B cell (primary cell): ENCODE measurements around the gene NELFA. TPM values are rescaled to one million over a fixed set of nuclear protein-coding genes. Genes with fewer than 3 reads are reported as not detected.

Experiments used
- ATAC-seq: fragments of 200-7000 bp; cut with Tn5 transposase; one replicate; pipeline ENCODE4 v1.10.0; 2021; ENCODE audit warnings: low read depth, mild to moderate bottlenecking, moderate number of reproducible peaks, moderate library complexity
- CTCF ChIA-PET: fragments of 350-600 bp; sonication (Branson Sonifier 250); formaldehyde crosslinking; loops from one replicate; lab custom pipeline; 2021; ENCODE audit warnings: antibody characterized with exemption, inconsistent platforms; lab: Charles Lee
- POLR2A ChIA-PET: fragments of 350-600 bp; sonication (Branson Sonifier 250); formaldehyde crosslinking; loops from one replicate; lab custom pipeline; 2021; ENCODE audit warnings: antibody characterized with exemption; lab: Charles Lee
- DNase-seq: peaks from one replicate; pipeline ENCODE4 v3.0.0; 2013
- H2AFZ ChIP-seq: 2 replicates; pipeline ENCODE4 v1.6.1; 2012; ENCODE audit warnings: mild to moderate bottlenecking, low read depth, low read length; ENCODE audit not compliant: insufficient read depth, poor library complexity, severe bottlenecking
- H3K27ac ChIP-seq, 2 donors: 1 replicate in 1 of 2; 2 replicates in 1 of 2; pipeline ENCODE4 v1.5.1; 2012 to 2013; ENCODE audit warnings: low read length in 2 of 2, mild to moderate bottlenecking in 2 of 2, moderate library complexity in 1 of 2
- H3K27me3 ChIP-seq, 4 experiments: fragments of 200-600 bp in 1 of 4; sonication (generic) in 1 of 4; replicated peaks in 1 of 4; 1 replicate in 2 of 4; 2 replicates in 2 of 4; pipeline versions ENCODE4 v1.6.1 to v1.7.0; 2013 to 2016; ENCODE audit warnings: low read length in 3 of 4, mild to moderate bottlenecking in 2 of 4, mixed read lengths in 1 of 4, moderate library complexity in 1 of 4; ENCODE audit not compliant: insufficient read depth in 4 of 4, control insufficient read depth in 3 of 4; ENCODE audit errors: control extremely low read depth in 1 of 4
- H3K36me3 ChIP-seq, 2 experiments: replicated peaks in 1 of 2; 1 replicate in 1 of 2; 2 replicates in 1 of 2; pipeline versions ENCODE4 v1.6.1 to v1.7.1; 2013; ENCODE audit warnings: low read length in 1 of 2; ENCODE audit not compliant: insufficient read depth in 2 of 2, control insufficient read depth in 1 of 2; ENCODE audit errors: control extremely low read depth in 1 of 2, extremely low read depth in 1 of 2
- H3K4me1 ChIP-seq, 2 donors: fragments of 200-600 bp in 1 of 2; sonication (generic) in 1 of 2; 1 replicate in 1 of 2; 2 replicates in 1 of 2; pipeline versions ENCODE4 v1.5.1 to v1.6.1; 2013 to 2017; ENCODE audit warnings: low read length in 2 of 2; ENCODE audit not compliant: control insufficient read depth in 2 of 2, insufficient read depth in 2 of 2
- H3K4me2 ChIP-seq: replicated peaks from 2 replicates; pipeline ENCODE3; 2012; ENCODE audit warnings: mild to moderate bottlenecking, low read depth, low read length; ENCODE audit not compliant: poor library complexity, severe bottlenecking
- H3K4me3 ChIP-seq, 5 experiments: fragments of 200-600 bp in 1 of 5; sonication (generic) in 1 of 5; 1 replicate in 3 of 5; 2 replicates in 2 of 5; pipeline versions ENCODE4 v1.5.1 to v1.7.0; 2011 to 2016; ENCODE audit warnings: low read length in 4 of 5, mild to moderate bottlenecking in 4 of 5, low read depth in 2 of 5, control low read depth in 1 of 5, moderate library complexity in 1 of 5; ENCODE audit not compliant: insufficient read depth in 1 of 5; ENCODE audit errors: control extremely low read depth in 1 of 5, extremely low read depth in 1 of 5
- H3K79me2 ChIP-seq: fragments of 200-600 bp; sonication (generic); one replicate; pipeline ENCODE4 v1.6.0; 2016; ENCODE audit warnings: low read length; ENCODE audit not compliant: control insufficient read depth, insufficient read depth
- H3K9ac ChIP-seq: fragments of 200-600 bp; sonication (generic); 2 replicates; pipeline ENCODE4 v1.6.1; 2017; ENCODE audit warnings: mild to moderate bottlenecking, low read length, moderate library complexity
- H3K9me3 ChIP-seq, 3 donors: one replicate each; pipeline versions ENCODE4 v1.6.1 to v1.7.1; 2013; ENCODE audit warnings: low read length in 2 of 3; ENCODE audit not compliant: control insufficient read depth in 2 of 3, insufficient read depth in 1 of 3; ENCODE audit errors: control extremely low read depth in 1 of 3
- H4K20me1 ChIP-seq: 2 replicates; pipeline ENCODE4 v1.6.0; 2012; ENCODE audit warnings: mild to moderate bottlenecking, low read length; ENCODE audit not compliant: insufficient read depth, control insufficient read depth, poor library complexity, severe bottlenecking
- H3K27ac Mint-ChIP-seq: one replicate; pipeline ENCODE4 v1.8.0; 2021; ENCODE audit warnings: mixed read lengths
- H3K27me3 Mint-ChIP-seq: one replicate; pipeline ENCODE4 v1.8.0; 2021; ENCODE audit warnings: mixed read lengths
- H3K4me1 Mint-ChIP-seq: one replicate; pipeline ENCODE4 v1.8.0; 2021; ENCODE audit warnings: mixed read lengths
- H3K4me3 Mint-ChIP-seq: one replicate; pipeline ENCODE4 v1.8.0; 2021; ENCODE audit warnings: mixed read lengths
- H3K9me3 Mint-ChIP-seq: one replicate; pipeline ENCODE4 v1.8.0; 2022; ENCODE audit warnings: mixed read lengths; ENCODE audit not compliant: insufficient read depth
- EZH2 ChIP-seq: IDR thresholded peaks from 2 replicates; pipeline ENCODE4 v1.6.1; 2012; ENCODE audit warnings: borderline replicate concordance, low read depth, mild to moderate bottlenecking, moderate library complexity, low read length; ENCODE audit not compliant: insufficient read depth, poor library complexity, severe bottlenecking
- WGBS: methylation state at CpG from one replicate; pipeline ENCODE4 v1.1.5; 2013; ENCODE audit warnings: missing lambda C conversion rate; ENCODE audit not compliant: insufficient coverage; 5-methylcytosine and 5-hydroxymethylcytosine counted together
- intact Hi-C: fragments of 100-400 bp; cut with micrococcal nuclease; formaldehyde crosslinking; loops from one replicate; pipeline ENCODE4 v1.10.0; 2022
- polyA plus RNA-seq: library from polyadenylated mRNA; depleted of rRNA; stranded (reverse); fragments of >200 nt; gene quantifications from 2 replicates; pipeline ENCODE4 v1.2.3, GENCODE V29; 2012
- total RNA-seq, 2 donors: library from RNA; stranded (reverse); fragments of 120-200 nt in 1 of 2; gene quantifications; 1 replicate in 1 of 2; 2 replicates in 1 of 2; pipeline versions ENCODE4 v1.2.3 to v1.2.4, GENCODE V29; 2013 to 2022
- TF ChIP-seq, protein P1 (sequence below): fragments of 200-600 bp; IDR thresholded peaks from one replicate; pipeline ENCODE4 v1.8.0; 2022; ENCODE audit warnings: antibody characterized with exemption, mild to moderate bottlenecking

Gene NELFA
- total and polyA plus RNA-seq, 2 donors (not counting 1 experiment from before 2014, with no cell fraction given) = 42.8 to 60.7 TPM

DNA sequence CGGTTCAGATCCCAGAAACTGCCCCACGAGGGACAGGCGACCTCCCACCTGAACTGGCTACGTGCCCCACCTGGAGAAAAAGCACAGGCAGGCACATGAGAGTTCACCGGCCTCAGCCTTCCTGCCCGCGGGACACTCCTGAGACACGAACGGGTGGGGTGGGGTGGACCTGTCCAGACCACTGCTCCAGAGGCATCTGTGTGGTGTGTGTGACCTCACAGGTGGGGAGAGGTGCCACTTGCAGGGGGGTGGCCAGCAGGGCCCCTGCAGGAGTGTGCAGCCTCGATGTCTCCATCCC lies 18.5 kb downstream of the NELFA start:
- Mint-ChIP-seq H3K27ac (no peak overlapping the region), H3K4me3 (no peak overlapping the region), H3K9me3 (no peaks in the 10 kb centered on the region), H3K27me3 (no peaks in the 10 kb centered on the region), H3K4me1 (peaks cover 2% of the 10 kb centered on the region)
- Histone ChIP-seq H3K4me3 (no peak overlapping the region), H3K27me3 (no peaks in the 10 kb centered on the region), H3K27ac (no peak overlapping the region), H3K79me2 (peaks cover 58% of the 10 kb centered on the region), H3K36me3 (peaks cover 0 to 53% of the 10 kb centered on the region in 2 experiments), H3K4me2 (no peak overlapping the region), H3K4me1 (no peaks in the 10 kb centered on the region), H3K9ac (no peak overlapping the region), H2AFZ (no peak overlapping the region), H3K9me3 (no peaks in the 10 kb centered on the region), H4K20me1 (peaks cover 77% of the 10 kb centered on the region)
- 97% methylated on average over 8 of the region's 10 CpGs for WGBS
- CTCF ChIA-PET = no interaction called here
- ATAC-seq (no peak), DNase-seq (no peak)
- no peak for TF ChIP-seq EZH2
- TF ChIP-seq, protein P1, sequence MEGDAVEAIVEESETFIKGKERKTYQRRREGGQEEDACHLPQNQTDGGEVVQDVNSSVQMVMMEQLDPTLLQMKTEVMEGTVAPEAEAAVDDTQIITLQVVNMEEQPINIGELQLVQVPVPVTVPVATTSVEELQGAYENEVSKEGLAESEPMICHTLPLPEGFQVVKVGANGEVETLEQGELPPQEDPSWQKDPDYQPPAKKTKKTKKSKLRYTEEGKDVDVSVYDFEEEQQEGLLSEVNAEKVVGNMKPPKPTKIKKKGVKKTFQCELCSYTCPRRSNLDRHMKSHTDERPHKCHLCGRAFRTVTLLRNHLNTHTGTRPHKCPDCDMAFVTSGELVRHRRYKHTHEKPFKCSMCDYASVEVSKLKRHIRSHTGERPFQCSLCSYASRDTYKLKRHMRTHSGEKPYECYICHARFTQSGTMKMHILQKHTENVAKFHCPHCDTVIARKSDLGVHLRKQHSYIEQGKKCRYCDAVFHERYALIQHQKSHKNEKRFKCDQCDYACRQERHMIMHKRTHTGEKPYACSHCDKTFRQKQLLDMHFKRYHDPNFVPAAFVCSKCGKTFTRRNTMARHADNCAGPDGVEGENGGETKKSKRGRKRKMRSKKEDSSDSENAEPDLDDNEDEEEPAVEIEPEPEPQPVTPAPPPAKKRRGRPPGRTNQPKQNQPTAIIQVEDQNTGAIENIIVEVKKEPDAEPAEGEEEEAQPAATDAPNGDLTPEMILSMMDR = no peak
- POLR2A ChIA-PET = no interaction called here
- intact Hi-C loops = no loop called here

DNA sequence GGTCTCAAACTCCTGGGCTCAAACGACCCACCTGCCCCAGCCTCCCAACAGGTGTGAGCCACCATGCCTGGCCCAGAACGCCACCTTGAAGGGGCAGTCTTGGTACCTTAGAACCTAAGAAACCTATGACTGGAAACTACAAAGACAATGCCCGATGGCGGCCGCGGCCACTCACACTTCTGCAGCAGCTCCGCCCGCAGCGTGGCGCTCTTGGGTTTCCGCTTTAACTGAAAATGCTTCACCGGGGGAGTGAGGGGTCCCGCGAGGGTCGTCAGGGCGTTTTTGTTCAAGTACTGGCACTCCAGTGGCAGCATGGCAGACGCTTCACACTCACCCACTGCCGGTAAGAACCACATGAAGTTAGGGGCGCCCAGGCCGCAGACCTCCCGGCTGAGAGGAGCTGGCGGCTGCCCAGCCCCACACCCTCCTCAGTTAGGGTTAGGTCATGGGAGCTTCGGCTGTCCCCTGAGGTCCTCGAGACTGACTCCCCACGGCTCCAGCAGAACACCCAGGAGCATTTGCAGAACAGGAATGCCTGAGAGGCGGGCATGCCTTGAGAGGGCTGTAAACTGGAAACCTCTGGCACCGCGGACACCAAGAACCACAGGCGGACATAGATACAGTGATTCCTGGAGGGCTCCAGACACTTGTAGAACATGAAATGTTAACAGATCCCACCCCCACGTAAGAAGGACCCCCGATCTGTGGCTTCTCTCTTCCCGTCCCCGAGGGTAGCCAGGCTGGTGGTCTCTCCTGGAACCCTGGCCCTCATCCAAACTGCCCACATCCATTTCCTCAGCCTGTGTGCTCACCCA lies 19.0 kb downstream of the NELFA start:
- intact Hi-C loops = no loop called here
- H3K4me3 Mint-ChIP-seq = no peak overlapping the region
- H3K27me3 ChIP-seq = no peaks in the 10 kb centered on the region
- CTCF ChIA-PET = no interaction called here
- H3K79me2 ChIP-seq = peaks cover 52% of the 10 kb centered on the region
- no peak overlapping the region for H3K27ac ChIP-seq
- H2AFZ ChIP-seq = no peak overlapping the region
- H3K27me3 Mint-ChIP-seq = no peaks in the 10 kb centered on the region
- ATAC-seq (no peak), DNase-seq (no peak)
- H3K4me1 Mint-ChIP-seq = no peaks in the 10 kb centered on the region
- H3K9me3 Mint-ChIP-seq = no peaks in the 10 kb centered on the region
- no peak overlapping the region for H3K9ac ChIP-seq
- no peaks in the 10 kb centered on the region for H3K9me3 ChIP-seq
- POLR2A ChIA-PET = no interaction called here
- H3K4me2 ChIP-seq = no peak overlapping the region
- no peak overlapping the region for H3K4me3 ChIP-seq
- H3K36me3 ChIP-seq = peaks cover 0 to 58% of the 10 kb centered on the region in 2 experiments
- H3K27ac Mint-ChIP-seq = no peak overlapping the region
- TF ChIP-seq, protein P1 = no peak
- no peak for TF ChIP-seq EZH2
- H3K4me1 ChIP-seq = no peaks in the 10 kb centered on the region
- WGBS = 96% methylated on average over 32 of the region's 33 CpGs
- peaks cover 71% of the 10 kb centered on the region for H4K20me1 ChIP-seq
